ACC112 (cell line): ENCODE results near the gene HEXD.

Experiments used
- H2AFZ ChIP-seq: fragments of 200-600 bp; sonication (generic); one replicate; pipeline ENCODE4 v1.6.0; 2017; ENCODE audit warnings: antibody characterized with exemption, low read length; ENCODE audit not compliant: unreplicated experiment
- H3K27ac ChIP-seq: fragments of 200-600 bp; sonication (generic); 2 replicates; pipeline ENCODE4 v1.5.1; 2014; ENCODE audit warnings: low read depth, mild to moderate bottlenecking, antibody characterized with exemption, low read length, moderate library complexity
- H3K27me3 ChIP-seq: fragments of 200-600 bp; sonication (generic); 2 replicates; pipeline ENCODE4 v1.6.1; 2014; ENCODE audit warnings: mild to moderate bottlenecking, antibody characterized with exemption, low read length, moderate library complexity, mixed read lengths; ENCODE audit not compliant: insufficient read depth
- H3K36me3 ChIP-seq: fragments of 200-600 bp; sonication (generic); 2 replicates; pipeline ENCODE4 v1.6.1; 2016; ENCODE audit warnings: mild to moderate bottlenecking, antibody characterized with exemption, low read length, moderate library complexity, mixed read lengths; ENCODE audit not compliant: insufficient read depth
- H3K4me1 ChIP-seq: fragments of 200-600 bp; sonication (generic); one replicate; pipeline ENCODE4 v1.6.1; 2016; ENCODE audit warnings: low read length, mixed read lengths; ENCODE audit not compliant: insufficient read depth, unreplicated experiment, control insufficient read depth
- H3K4me3 ChIP-seq: fragments of 200-600 bp; sonication (generic); 2 replicates; pipeline ENCODE4 v1.5.1; 2014; ENCODE audit warnings: mild to moderate bottlenecking, low read depth, low read length
- H3K79me2 ChIP-seq: fragments of 200-600 bp; sonication (generic); one replicate; pipeline ENCODE4 v1.6.0; 2016; ENCODE audit warnings: low read length; ENCODE audit not compliant: control insufficient read depth, unreplicated experiment, insufficient read depth

Gene HEXD

GRCh38 chr17:82424001-82424862 lies 6.1 kb downstream of the HEXD start:
- Histone ChIP-seq H3K79me2 (peaks cover 3% of the 10 kb centered on the region), H3K27me3 (no peaks in the 10 kb centered on the region), H3K27ac (no peak overlapping the region), H2AFZ (no peak overlapping the region), H3K36me3 (peaks cover 8% of the 10 kb centered on the region; the same call in 1 of the 2 replicates), H3K4me1 (peaks cover 4% of the 10 kb centered on the region), H3K4me3 (no peak overlapping the region)

- H2AFZ ChIP-seq = no peak overlapping the region
- peaks cover 3% of the 10 kb centered on the region for H3K79me2 ChIP-seq
- no peak overlapping the region for H3K27ac ChIP-seq
- no peak overlapping the region for H3K4me3 ChIP-seq
- H3K27me3 ChIP-seq = no peaks in the 10 kb centered on the region
- peaks cover under 1% of the 10 kb centered on the region for H3K4me1 ChIP-seq
- H3K36me3 ChIP-seq = peaks cover 8% of the 10 kb centered on the region; the same call in 1 of the 2 replicates
These were observed 6.7 kb downstream of the HEXD start for GRCh38 chr17:82424863-82425159.

DNA sequence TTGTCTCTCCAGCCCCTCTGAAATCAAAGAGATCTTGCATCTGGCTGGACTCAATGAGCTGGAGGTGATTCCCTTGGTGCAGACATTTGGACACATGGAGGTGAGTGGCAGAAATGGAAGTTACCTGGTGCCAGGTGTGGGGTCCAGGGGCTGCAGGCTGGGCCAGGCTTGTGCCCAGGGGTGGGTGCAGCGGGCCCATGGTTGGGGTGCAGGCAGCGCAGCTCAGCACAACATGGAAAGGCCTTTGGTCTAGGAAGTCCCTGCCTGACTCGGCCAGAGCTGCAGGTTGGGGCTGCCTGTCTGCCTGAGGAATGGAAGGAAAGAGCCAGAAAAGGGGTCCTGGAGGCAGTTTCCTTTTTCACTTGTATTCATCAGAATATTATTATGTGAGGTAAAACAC lies 10.4 kb downstream of the HEXD start:
- Histone ChIP-seq H3K27me3 (no peaks in the 10 kb centered on the region), H3K27ac (no peak overlapping the region), H2AFZ (no peak overlapping the region), H3K36me3 (no peaks in the 10 kb centered on the region), H3K4me3 (no peak overlapping the region), H3K79me2 (no peaks in the 10 kb centered on the region), H3K4me1 (no peaks in the 10 kb centered on the region)

DNA sequence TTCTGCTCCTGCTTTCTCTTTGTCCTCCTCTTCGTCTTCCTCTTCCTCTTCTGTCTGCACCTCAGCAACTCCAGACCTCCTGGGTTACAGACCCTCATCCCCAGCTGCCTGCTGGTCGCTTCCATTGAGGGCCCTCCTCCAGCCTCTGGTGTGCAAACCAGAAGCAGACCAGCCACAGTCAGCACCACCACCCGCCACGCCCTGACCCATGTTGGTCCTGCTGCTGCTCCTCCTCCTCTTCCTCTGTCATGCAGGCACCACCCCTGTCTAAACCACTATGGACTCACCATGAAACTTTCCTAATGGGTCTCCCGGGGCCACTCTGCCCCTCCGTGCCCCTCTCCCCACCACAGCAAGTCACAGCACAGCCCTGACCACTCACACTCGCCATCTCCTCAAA lies 11.7 kb downstream of the HEXD start:
- Histone ChIP-seq H3K36me3 (no peaks in the 10 kb centered on the region), H3K27me3 (no peaks in the 10 kb centered on the region), H2AFZ (no peak overlapping the region), H3K4me3 (no peak overlapping the region), H3K79me2 (no peaks in the 10 kb centered on the region), H3K4me1 (no peaks in the 10 kb centered on the region), H3K27ac (no peak overlapping the region)

GRCh38 chr17:82432017-82432416 lies 13.9 kb downstream of the HEXD start:
- Histone ChIP-seq H3K4me1 (no peaks in the 10 kb centered on the region), H3K27me3 (no peaks in the 10 kb centered on the region), H3K4me3 (no peak overlapping the region), H3K79me2 (no peaks in the 10 kb centered on the region), H2AFZ (no peak overlapping the region), H3K36me3 (no peaks in the 10 kb centered on the region), H3K27ac (no peak overlapping the region)

DNA sequence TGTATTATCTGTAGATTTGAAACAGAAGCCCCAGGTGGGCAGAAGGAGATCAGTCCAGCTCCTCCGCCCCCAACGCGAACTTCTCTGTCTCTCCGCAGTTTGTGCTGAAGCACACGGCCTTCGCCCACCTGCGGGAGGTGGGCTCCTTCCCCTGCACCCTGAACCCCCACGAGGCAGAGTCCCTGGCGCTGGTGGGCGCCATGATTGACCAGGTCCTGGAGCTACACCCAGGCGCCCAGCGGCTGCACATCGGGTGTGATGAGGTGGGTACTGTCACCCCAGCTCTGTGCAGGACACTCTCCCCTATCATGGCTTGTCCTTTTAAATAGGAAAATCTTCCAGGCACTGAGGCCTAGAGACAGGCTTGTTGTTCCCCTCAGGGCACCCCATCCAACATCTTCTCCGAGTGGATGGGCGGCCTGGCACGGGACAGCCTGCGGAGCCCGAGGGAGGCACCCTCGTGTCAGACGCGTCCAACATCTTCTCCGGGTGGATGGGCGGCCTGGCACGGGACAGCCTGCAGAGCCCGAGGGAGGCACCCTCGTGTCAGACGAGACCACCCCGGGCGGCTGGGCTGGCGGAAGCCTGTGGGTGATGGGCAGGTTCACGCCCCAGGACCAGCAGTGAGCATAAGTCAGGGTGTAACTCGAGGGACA lies 15.5 kb downstream of the HEXD start:
- Histone ChIP-seq H3K27ac (no peak overlapping the region), H2AFZ (no peak overlapping the region), H3K27me3 (no peaks in the 10 kb centered on the region), H3K4me1 (no peaks in the 10 kb centered on the region), H3K79me2 (no peaks in the 10 kb centered on the region), H3K36me3 (no peaks in the 10 kb centered on the region), H3K4me3 (no peak overlapping the region)

DNA sequence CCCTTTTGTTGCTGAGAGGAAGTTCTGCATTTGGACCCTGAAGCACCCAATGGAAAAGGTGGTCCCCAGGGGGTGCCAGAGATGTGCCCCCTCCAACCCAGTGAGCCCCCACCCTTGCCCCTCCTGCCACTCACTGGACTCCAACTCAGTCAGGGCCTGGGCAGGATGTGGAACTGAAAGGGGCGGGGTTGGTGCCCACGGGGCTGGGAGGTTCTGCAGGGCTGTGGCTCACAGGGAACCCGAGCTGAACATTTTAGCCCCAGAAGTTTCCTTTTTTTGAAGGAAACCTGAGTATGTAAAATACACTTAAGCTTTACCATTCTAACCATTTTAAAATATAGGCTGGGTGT lies 16.0 kb downstream of the HEXD start:
- H3K4me1 ChIP-seq = no peaks in the 10 kb centered on the region

GRCh38 chr17:82435103-82435502 lies 17.0 kb downstream of the HEXD start:
- Histone ChIP-seq H2AFZ (no peak overlapping the region), H3K36me3 (no peaks in the 10 kb centered on the region), H3K4me3 (no peak overlapping the region), H3K27ac (no peak overlapping the region), H3K27me3 (no peaks in the 10 kb centered on the region), H3K79me2 (no peaks in the 10 kb centered on the region), H3K4me1 (no peaks in the 10 kb centered on the region)

More for the DNA sequence above, 16.0 kb downstream of the HEXD start:
- Histone ChIP-seq H3K36me3 (no peaks in the 10 kb centered on the region), H3K27ac (no peak overlapping the region), H3K27me3 (no peaks in the 10 kb centered on the region), H3K79me2 (no peaks in the 10 kb centered on the region), H3K4me3 (no peak overlapping the region), H2AFZ (no peak overlapping the region)

- Histone ChIP-seq H3K27me3 (no peaks in the 10 kb centered on the region), H3K27ac (no peak overlapping the region), H3K4me3 (no peak overlapping the region), H3K36me3 (no peaks in the 10 kb centered on the region), H3K79me2 (no peaks in the 10 kb centered on the region), H3K4me1 (no peaks in the 10 kb centered on the region), H2AFZ (no peak overlapping the region)
These were observed 17.7 kb downstream of the HEXD start for GRCh38 chr17:82435601-82436583.

GRCh38 chr17:82436601-82437324 lies 18.6 kb downstream of the HEXD start:
- no peak overlapping the region for H2AFZ ChIP-seq
- no peaks in the 10 kb centered on the region for H3K36me3 ChIP-seq
- no peaks in the 10 kb centered on the region for H3K27me3 ChIP-seq
- no peak overlapping the region for H3K27ac ChIP-seq
- H3K4me1 ChIP-seq = no peaks in the 10 kb centered on the region
- no peak overlapping the region for H3K4me3 ChIP-seq
- H3K79me2 ChIP-seq = no peaks in the 10 kb centered on the region
